GM18498 (cell line): ENCODE results near the gene TMEM184A.
"Not testable (repeated sequence)": the region's sequence is repeated elsewhere in the genome, so short reads cannot be mapped to it uniquely, and the experiment has no call there.

ENCODE experiments used
- ATAC-seq: cut with Tn5 transposase; IDR thresholded peaks from one replicate; pipeline ENCODE4 v1.9.1; 2021; ENCODE audit warnings: mild to moderate bottlenecking, moderate library complexity; ENCODE audit not compliant: unreplicated experiment

Gene TMEM184A

GRCh38 chr7:1590887-1591286, 34.9 kb upstream of the TMEM184A start:
- no peak for ATAC-seq

GRCh38 chr7:1590476-1590875, 34.5 kb upstream of the TMEM184A start:
- no peak for ATAC-seq

GRCh38 chr7:1588978-1589377, 33.0 kb upstream of the TMEM184A start:
- no peak for ATAC-seq

GRCh38 chr7:1587738-1588137, 31.7 kb upstream of the TMEM184A start:
- no peak for ATAC-seq

GRCh38 chr7:1586827-1587705, 31.1 kb upstream of the TMEM184A start:
- no peak for ATAC-seq

GRCh38 chr7:1586126-1586826, 30.3 kb upstream of the TMEM184A start:
- ATAC-seq, result no peak

- no peak for ATAC-seq
Observed at GRCh38 chr7:1585142-1585981, 29.4 kb upstream of the TMEM184A start.

- no peak for ATAC-seq
Observed at GRCh38 chr7:1584700-1585099, 28.7 kb upstream of the TMEM184A start.

GRCh38 chr7:1583241-1583930, 27.4 kb upstream of the TMEM184A start:
- ATAC-seq, result not testable (repeated sequence)

- ATAC-seq, result no peak
Observed at GRCh38 chr7:1580422-1581030, 24.5 kb upstream of the TMEM184A start.

GRCh38 chr7:1579481-1580421, 23.7 kb upstream of the TMEM184A start:
- ATAC-seq, result peak; percentile 60

GRCh38 chr7:1578513-1578912, 22.5 kb upstream of the TMEM184A start:
- ATAC-seq, result no peak

- no peak for ATAC-seq
Observed at GRCh38 chr7:1576521-1577253, 20.7 kb upstream of the TMEM184A start.

- no peak for ATAC-seq
Observed at GRCh38 chr7:1575809-1576208, 19.8 kb upstream of the TMEM184A start.

GRCh38 chr7:1572111-1572822, 16.3 kb upstream of the TMEM184A start:
- ATAC-seq, result no peak

- peak; percentile 93 for ATAC-seq
Observed at GRCh38 chr7:1569833-1570632, 14.0 kb upstream of the TMEM184A start, which contains the start of gene PSMG3. Gene PSMG3, minus strand, starts transcription at chr7:1570032. Its CDS starts 693 bp downstream, at chr7:1569339.

GRCh38 chr7:1569440-1569832, 13.4 kb upstream of the TMEM184A start:
- ATAC-seq, result no peak
